A549 treated with RU486 at 1 μM for 4 hours (cell line): ENCODE measurements around the gene IVL. TPM values are rescaled to one million over a fixed set of nuclear protein-coding genes. Genes with fewer than 3 reads are reported as not detected.

Experiments used
- total RNA-seq: library from RNA; stranded (reverse); fragments of 200-300 nt; extraction: Qiagen RNA extraction; gene quantifications from 5 replicates; pipeline ENCODE4 v1.2.3, GENCODE V29; 2022; ENCODE audit warnings: low read depth

IVL gene
- 0.08 TPM in 1 of 5 replicates, not detected in the others for total RNA-seq

DNA sequence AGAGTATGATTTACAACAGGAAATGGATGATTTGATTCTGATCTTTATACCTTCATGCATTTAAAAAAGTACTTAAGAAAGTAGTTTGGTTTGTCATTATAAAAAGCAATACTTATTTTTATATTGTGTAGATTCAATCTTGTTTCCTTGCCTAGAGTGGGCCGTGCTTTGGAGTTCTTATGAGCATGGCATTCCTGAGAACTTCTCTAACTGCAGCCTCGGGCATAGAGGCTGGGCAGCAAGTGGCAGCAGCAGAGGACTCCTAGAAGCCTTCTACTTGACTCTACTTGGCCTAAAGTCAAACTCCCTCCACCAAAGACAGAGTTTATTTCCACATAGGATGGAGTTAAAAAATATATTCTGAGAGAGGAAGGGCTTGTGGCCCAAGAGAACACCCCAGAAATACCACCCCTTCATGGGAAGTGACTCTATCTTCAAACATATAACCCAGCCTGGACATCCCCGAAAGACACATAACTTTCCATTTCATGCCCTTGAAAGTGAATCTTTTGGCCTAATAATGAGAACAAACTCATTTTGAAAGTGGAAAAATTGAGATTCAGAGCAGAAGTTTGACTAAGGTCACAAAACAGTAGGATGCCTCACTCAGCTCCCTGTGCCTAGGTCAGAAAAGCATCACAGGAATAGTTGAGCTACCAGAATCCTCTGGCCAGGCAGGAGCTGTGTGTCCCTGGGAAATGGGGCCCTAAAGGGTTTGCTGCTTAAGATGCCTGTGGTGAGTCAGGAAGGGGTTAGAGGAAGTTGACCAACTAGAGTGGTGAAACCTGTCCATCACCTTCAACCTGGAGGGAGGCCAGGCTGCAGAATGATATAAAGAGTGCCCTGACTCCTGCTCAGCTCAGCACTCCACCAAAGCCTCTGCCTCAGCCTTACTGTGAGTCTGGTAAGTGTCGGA lies at the start of gene IVL:
Gene IVL, plus strand, starts transcription at position 861 of the 916 bp plus-strand sequence. CDS start 1,252 bp downstream, outside the sequence.

GRCh38 chr1:152859696-152860095 lies 48.6 kb upstream of the IVL start, which contains the start of gene LCE7A:
Gene LCE7A (plus strand): TSS chr1:152859996. CDS start chr1:152860698, 702 bp downstream.

DNA sequence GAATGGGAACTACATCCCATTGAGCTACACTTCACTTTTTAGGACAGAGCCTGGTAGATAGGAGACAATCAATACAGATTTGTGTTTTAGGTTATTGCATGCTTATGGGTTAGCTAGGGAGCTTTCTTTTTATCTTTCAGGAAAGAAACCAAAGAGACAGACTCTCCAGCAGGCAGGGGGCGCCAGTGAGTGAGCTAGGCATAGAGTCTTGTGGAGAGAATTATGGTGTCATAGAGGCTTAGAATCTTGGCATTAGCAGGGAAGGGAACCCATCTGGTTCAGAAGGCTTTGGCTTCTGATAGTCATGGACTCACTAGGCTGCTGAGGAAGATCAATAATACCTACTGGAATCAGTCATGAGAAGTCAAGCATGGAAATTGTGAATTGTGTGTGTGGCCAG lies 30.3 kb upstream of the IVL start, which contains the start of gene SMCP:
Gene SMCP, plus strand, starts transcription at position 281 of the 400 bp plus-strand sequence. CDS start 6,101 bp downstream, outside the sequence.

GRCh38 chr1:152946651-152947256 lies 38.4 kb downstream of the IVL start, which contains the start of gene SPRR5:
Gene SPRR5 (plus strand): TSS chr1:152947206. CDS start chr1:152948555, 1,349 bp downstream.

Other genes with a start within 250 kb of the IVL start
- not detected in 5 replicates for gene LCE2D, start 245.2 kb upstream of the IVL start, total RNA-seq
- gene LCE2C, start 233.3 kb upstream of the IVL start, total RNA-seq, result not detected in 5 replicates
- gene LCE2B, start 222.4 kb upstream of the IVL start, total RNA-seq, result not detected in 5 replicates
- gene LCE2A, start 210.2 kb upstream of the IVL start, total RNA-seq, result not detected in 5 replicates
- gene LCE4A, start 200.4 kb upstream of the IVL start, total RNA-seq, result not detected in 5 replicates
- gene KPRP, start 150.5 kb upstream of the IVL start, total RNA-seq, result not detected in 5 replicates
- not detected in 5 replicates for gene LCE1F, start 133.4 kb upstream of the IVL start, total RNA-seq
- gene LCE1E, start 122.3 kb upstream of the IVL start, total RNA-seq, result 0.14 TPM in 1 of 5 replicates, not detected in the others
- not detected in 5 replicates for gene LCE1D, start 111.8 kb upstream of the IVL start, total RNA-seq
- gene LCE1C, start 101.9 kb upstream of the IVL start, total RNA-seq, result not detected in 5 replicates
- not detected in 5 replicates for gene LCE1B, start 96.6 kb upstream of the IVL start, total RNA-seq
- not detected in 5 replicates for gene LCE1A, start 81.1 kb upstream of the IVL start, total RNA-seq
- not detected in 5 replicates for gene LCE6A, start 65.7 kb upstream of the IVL start, total RNA-seq
- gene LCE7A, start 48.5 kb upstream of the IVL start, total RNA-seq, result not detected in 5 replicates
- not detected in 5 replicates for gene SMCP, start 30.2 kb upstream of the IVL start, total RNA-seq
- not detected in 5 replicates for gene SPRR5, start 38.7 kb downstream of the IVL start, total RNA-seq
- gene SPRR4, start 62.1 kb downstream of the IVL start, total RNA-seq, result not detected in 5 replicates
- gene SPRR1A, start 75.5 kb downstream of the IVL start, total RNA-seq, result not detected in 5 replicates
- not detected in 5 replicates for gene SPRR3, start 93.2 kb downstream of the IVL start, total RNA-seq
- gene SPRR1B, start 122.7 kb downstream of the IVL start, total RNA-seq, result not detected in 5 replicates
- gene SPRR2D, start 132.6 kb downstream of the IVL start, total RNA-seq, result not detected in 5 replicates
- gene SPRR2A, start 149.0 kb downstream of the IVL start, total RNA-seq, result not detected in 5 replicates
- not detected in 5 replicates for gene SPRR2B, start 163.1 kb downstream of the IVL start, total RNA-seq
- gene SPRR2E, start 186.0 kb downstream of the IVL start, total RNA-seq, result not detected in 5 replicates
- gene SPRR2F, start 205.0 kb downstream of the IVL start, total RNA-seq, result not detected in 5 replicates
- not detected in 5 replicates for gene SPRR2G, start 242.3 kb downstream of the IVL start, total RNA-seq